Lower lobe of right lung (tissue), 2 donors: ENCODE data around the gene METTL6. TPM values are rescaled to one million over a fixed set of nuclear protein-coding genes. Genes with fewer than 3 reads are reported as not detected.
"Not testable (repeated sequence)": the region's sequence is repeated elsewhere in the genome, so short reads cannot be mapped to it uniquely, and the experiment has no call there.

Source experiments
- ATAC-seq, 2 donors: fragments of 200-7000 bp; cut with Tn5 transposase; one replicate each; pipeline ENCODE4 v1.9.1; 2020 to 2022; ENCODE audit warnings: mild to moderate bottlenecking in 2 of 2, moderate library complexity in 2 of 2
- DNase-seq: peaks from one replicate; pipeline ENCODE4 v3.0.0-alpha.2; 2020
- H3K27ac ChIP-seq: fragments of 200-600 bp; one replicate; pipeline ENCODE4 v1.8.0; 2022
- H3K27me3 ChIP-seq: fragments of 200-600 bp; one replicate; pipeline ENCODE4 v1.8.0; 2022; ENCODE audit warnings: low read depth
- H3K36me3 ChIP-seq: fragments of 200-600 bp; one replicate; pipeline ENCODE4 v1.8.0; 2022; ENCODE audit warnings: mild to moderate bottlenecking
- H3K4me1 ChIP-seq: fragments of 200-600 bp; one replicate; pipeline ENCODE4 v1.8.0; 2022
- H3K4me3 ChIP-seq: fragments of 200-600 bp; one replicate; pipeline ENCODE4 v1.8.0; 2022; ENCODE audit warnings: mild to moderate bottlenecking
- H3K9me3 ChIP-seq: fragments of 200-600 bp; one replicate; pipeline ENCODE4 v1.8.0; 2022
- CTCF ChIP-seq: fragments of 200-600 bp; IDR thresholded peaks from one replicate; pipeline ENCODE4 v1.8.0; 2022; ENCODE audit warnings: antibody characterized with exemption, mild to moderate bottlenecking
- intact Hi-C: fragments of 100-400 bp; cut with DNase I; formaldehyde crosslinking; loops from one replicate; pipeline ENCODE4 v1.11.0; 2022
- total RNA-seq: library from RNA; stranded (reverse); fragmentation: NEBNext Ultra II Directional; extraction: Animal tissue kit (Norgen Biotek cat#: 25700); gene quantifications from one replicate; pipeline ENCODE4 v1.2.1, GENCODE V29; 2021
- donor health status: DM: no; HTN: yes; CAD: no; lungs with severe emphysema.

Gene METTL6
- total RNA-seq, 1 donor from 2014 or later: 18.1 TPM

- no peak overlapping the region for H3K27ac ChIP-seq
- H3K9me3 ChIP-seq: peaks cover 10% of the 10 kb centered on the region
- peaks cover 12% of the 10 kb centered on the region for H3K4me1 ChIP-seq
- ATAC-seq (peak in 1 of 2 donors; percentile 49), DNase-seq (no peak)
- H3K4me3 ChIP-seq: no peak overlapping the region
- no peaks in the 10 kb centered on the region for H3K27me3 ChIP-seq
- H3K36me3 ChIP-seq: no peaks in the 10 kb centered on the region
- intact Hi-C loops: no loop called here
- TF ChIP-seq CTCF: no peak
These were observed 36.9 kb downstream of the METTL6 start for GRCh38 chr3:15390460-15390859.

GRCh38 chr3:15388335-15388734, 39.0 kb downstream of the METTL6 start:
- DNase-seq, ATAC-seq, H3K27ac ChIP-seq, H3K27me3 ChIP-seq, H3K36me3 ChIP-seq, intact Hi-C loops, H3K4me3 ChIP-seq: not testable (repeated sequence)
- Histone ChIP-seq H3K4me1 (peaks cover 12% of the 10 kb centered on the region), H3K9me3 (peaks cover 10% of the 10 kb centered on the region)

- H3K27ac ChIP-seq: no peak overlapping the region
- DNase-seq (no peak), ATAC-seq (no peak)
- no peaks in the 10 kb centered on the region for H3K27me3 ChIP-seq
- no peaks in the 10 kb centered on the region for H3K36me3 ChIP-seq
- no peak for TF ChIP-seq CTCF
- intact Hi-C loops: no loop called here
- peaks cover 10% of the 10 kb centered on the region for H3K9me3 ChIP-seq
- no peak overlapping the region for H3K4me3 ChIP-seq
- H3K4me1 ChIP-seq: peaks cover 12% of the 10 kb centered on the region
These were observed 39.6 kb downstream of the METTL6 start for GRCh38 chr3:15387735-15388134.

- TF ChIP-seq CTCF: no peak
- DNase-seq (no peak), ATAC-seq (no peak)
- intact Hi-C loops: no loop called here
- Histone ChIP-seq H3K27me3 (no peaks in the 10 kb centered on the region), H3K4me1 (peaks cover 12% of the 10 kb centered on the region), H3K27ac (no peak overlapping the region), H3K36me3 (no peaks in the 10 kb centered on the region), H3K4me3 (no peak overlapping the region), H3K9me3 (peaks cover 10% of the 10 kb centered on the region)
These were observed 40.2 kb downstream of the METTL6 start for GRCh38 chr3:15387171-15387581.

GRCh38 chr3:15386654-15386955, 40.7 kb downstream of the METTL6 start:
- intact Hi-C loops: not testable (repeated sequence)
- ATAC-seq: peak; percentile 87 to 92

GRCh38 chr3:15385901-15386653, 41.3 kb downstream of the METTL6 start:
- Histone ChIP-seq H3K9me3 (peaks cover 10% of the 10 kb centered on the region), H3K36me3 (no peaks in the 10 kb centered on the region), H3K27me3 (no peaks in the 10 kb centered on the region), H3K4me1 (peaks cover 12% of the 10 kb centered on the region), H3K27ac (no peak overlapping the region), H3K4me3 (no peak overlapping the region)
- ATAC-seq (peak in 1 of 2 donors; percentile 13), DNase-seq (no peak)
- TF ChIP-seq CTCF: no peak
- intact Hi-C loops: no loop called here

More at GRCh38 chr3:15386654-15386955, 40.7 kb downstream of the METTL6 start:
- not testable (repeated sequence) for H3K36me3 ChIP-seq, H3K27me3 ChIP-seq, H3K27ac ChIP-seq, H3K4me3 ChIP-seq, DNase-seq
- Histone ChIP-seq H3K4me1 (peaks cover 12% of the 10 kb centered on the region), H3K9me3 (peaks cover 10% of the 10 kb centered on the region)

GRCh38 chr3:15385238-15385695, 42.1 kb downstream of the METTL6 start:
- H3K36me3 ChIP-seq, DNase-seq, H3K4me3 ChIP-seq, H3K27me3 ChIP-seq, ATAC-seq, intact Hi-C loops, H3K27ac ChIP-seq: not testable (repeated sequence)
- H3K9me3 ChIP-seq: peaks cover 10% of the 10 kb centered on the region
- H3K4me1 ChIP-seq: peaks cover 12% of the 10 kb centered on the region
